ENCODE measurements around the gene PHYKPL.

DNA sequence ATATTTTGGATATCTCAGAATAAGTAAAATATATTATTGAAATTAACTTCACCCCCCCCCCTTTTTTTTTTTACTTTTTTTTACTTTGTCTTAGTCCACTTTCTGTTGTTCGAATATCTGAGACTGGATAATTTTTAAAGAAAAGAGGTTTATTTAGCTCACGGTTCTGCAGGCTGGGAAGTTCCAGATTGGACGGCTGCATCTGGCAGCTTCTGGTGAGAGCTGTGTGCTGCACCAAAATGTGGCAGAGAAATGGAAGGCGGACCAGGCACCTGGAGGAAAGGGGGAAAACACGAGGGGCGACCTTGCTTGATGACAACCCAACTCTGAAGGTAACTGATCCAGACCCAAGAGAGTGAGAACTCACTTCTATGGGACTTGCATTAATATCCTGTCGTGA lies 39.8 kb downstream of the PHYKPL start:
- TF ChIP-seq, protein P1, sequence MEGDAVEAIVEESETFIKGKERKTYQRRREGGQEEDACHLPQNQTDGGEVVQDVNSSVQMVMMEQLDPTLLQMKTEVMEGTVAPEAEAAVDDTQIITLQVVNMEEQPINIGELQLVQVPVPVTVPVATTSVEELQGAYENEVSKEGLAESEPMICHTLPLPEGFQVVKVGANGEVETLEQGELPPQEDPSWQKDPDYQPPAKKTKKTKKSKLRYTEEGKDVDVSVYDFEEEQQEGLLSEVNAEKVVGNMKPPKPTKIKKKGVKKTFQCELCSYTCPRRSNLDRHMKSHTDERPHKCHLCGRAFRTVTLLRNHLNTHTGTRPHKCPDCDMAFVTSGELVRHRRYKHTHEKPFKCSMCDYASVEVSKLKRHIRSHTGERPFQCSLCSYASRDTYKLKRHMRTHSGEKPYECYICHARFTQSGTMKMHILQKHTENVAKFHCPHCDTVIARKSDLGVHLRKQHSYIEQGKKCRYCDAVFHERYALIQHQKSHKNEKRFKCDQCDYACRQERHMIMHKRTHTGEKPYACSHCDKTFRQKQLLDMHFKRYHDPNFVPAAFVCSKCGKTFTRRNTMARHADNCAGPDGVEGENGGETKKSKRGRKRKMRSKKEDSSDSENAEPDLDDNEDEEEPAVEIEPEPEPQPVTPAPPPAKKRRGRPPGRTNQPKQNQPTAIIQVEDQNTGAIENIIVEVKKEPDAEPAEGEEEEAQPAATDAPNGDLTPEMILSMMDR (IDR thresholded peaks at IDR 0.05; ENCODE audit: borderline replicate concordance, extremely low read depth, low read length, poor library complexity, severe bottlenecking): no peak
- no peak for TF ChIP-seq EZH2 (IDR thresholded peaks at IDR 0.05; ENCODE audit: borderline replicate concordance, low read depth, low read length, severe bottlenecking)
